ENCODE data around the gene MFAP4. TPM values are rescaled to one million over a fixed set of nuclear protein-coding genes. Genes with fewer than 3 reads are reported as not detected.
A peak's percentile ranks its signal among the peaks of the same experiment; 100 is the strongest.

Gene MFAP4
- total RNA-seq, 1 donor from 2014 or later = 85.8 TPM

Small RNA genes lying within 50 kb of the gene (microRNA-seq; reads per million reads assigned to microRNA genes)
- 466 reads per million, percentile 71 among the genes with 10 or more reads in this experiment for gene MIR1180 (ENCODE audit: unreplicated experiment)

Other genes starting within 250 kb of the MFAP4 start
- gene EPN2, start 149.8 kb downstream of the MFAP4 start, total RNA-seq = 49.5 and 54.7 TPM in 2 replicates
- 15.8 and 16.5 TPM in 2 replicates for gene B9D1, start 24.5 kb downstream of the MFAP4 start, total RNA-seq
- 33.9 and 37.1 TPM in 2 replicates for gene MAPK7, start 8.7 kb downstream of the MFAP4 start, total RNA-seq
- gene RNF112, start 24.0 kb upstream of the MFAP4 start, total RNA-seq = 0.39 and 0.89 TPM in 2 replicates
- 2.4 and 2.7 TPM in 2 replicates for gene SLC47A1, start 146.7 kb upstream of the MFAP4 start, total RNA-seq